GM21515 (cell line): ENCODE results near the gene ATP11A.

ENCODE experiments used
- ATAC-seq: cut with Tn5 transposase; IDR thresholded peaks from one replicate; pipeline ENCODE4 v1.9.1; 2021; ENCODE audit not compliant: unreplicated experiment

ATP11A gene

DNA sequence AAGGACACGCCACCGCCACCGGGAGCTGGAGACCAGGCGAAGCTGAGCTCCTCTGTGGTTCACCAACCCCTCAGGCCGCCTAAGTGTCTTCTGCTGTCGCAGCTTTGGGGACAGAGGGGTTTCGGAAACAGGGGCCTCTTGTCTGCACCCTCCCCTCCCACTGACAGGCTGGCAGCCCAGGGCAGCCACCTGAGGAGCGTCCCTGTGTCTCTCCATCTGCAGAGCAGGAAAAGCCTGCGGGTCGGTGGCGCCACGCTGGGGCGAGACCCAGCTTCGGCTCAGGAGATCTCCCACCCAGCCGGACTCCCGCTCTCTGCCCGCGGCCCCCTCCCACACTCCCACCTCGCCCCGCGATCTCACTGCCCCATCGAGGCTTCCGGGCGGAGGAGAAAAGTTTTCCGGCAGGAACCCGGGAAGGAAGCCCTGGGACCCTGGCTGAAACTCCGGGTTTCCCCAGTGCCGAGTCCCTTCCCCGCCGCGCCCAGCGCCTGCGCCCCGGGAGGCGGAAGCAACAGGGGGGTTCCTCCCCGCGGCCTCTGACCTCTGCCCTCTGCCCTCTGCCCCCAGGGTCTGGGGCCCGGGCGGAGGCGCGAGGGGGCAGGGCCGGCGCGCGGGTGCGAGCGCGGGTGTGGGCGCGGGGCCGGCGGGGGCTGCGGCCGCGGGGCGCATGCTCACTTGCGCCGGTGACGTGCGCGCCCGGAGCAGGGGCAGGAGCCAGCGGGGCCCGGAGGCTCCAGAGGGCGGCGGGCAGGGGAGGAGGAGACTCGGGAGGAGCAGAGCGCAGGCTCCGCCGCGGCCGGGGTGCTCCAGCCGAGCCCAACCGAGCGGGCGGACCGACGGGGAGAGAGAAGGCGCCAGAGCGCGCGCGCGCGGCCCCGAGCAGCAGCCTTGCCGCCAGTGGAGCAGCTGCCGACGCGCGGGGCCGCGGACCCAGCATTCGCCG lies at the start of gene ATP11A:
ATP11A (plus strand) TSS at position 736 of the 943 bp plus-strand sequence. CDS start 379 bp downstream, outside the sequence.
- peak; percentile 78 for ATAC-seq

DNA sequence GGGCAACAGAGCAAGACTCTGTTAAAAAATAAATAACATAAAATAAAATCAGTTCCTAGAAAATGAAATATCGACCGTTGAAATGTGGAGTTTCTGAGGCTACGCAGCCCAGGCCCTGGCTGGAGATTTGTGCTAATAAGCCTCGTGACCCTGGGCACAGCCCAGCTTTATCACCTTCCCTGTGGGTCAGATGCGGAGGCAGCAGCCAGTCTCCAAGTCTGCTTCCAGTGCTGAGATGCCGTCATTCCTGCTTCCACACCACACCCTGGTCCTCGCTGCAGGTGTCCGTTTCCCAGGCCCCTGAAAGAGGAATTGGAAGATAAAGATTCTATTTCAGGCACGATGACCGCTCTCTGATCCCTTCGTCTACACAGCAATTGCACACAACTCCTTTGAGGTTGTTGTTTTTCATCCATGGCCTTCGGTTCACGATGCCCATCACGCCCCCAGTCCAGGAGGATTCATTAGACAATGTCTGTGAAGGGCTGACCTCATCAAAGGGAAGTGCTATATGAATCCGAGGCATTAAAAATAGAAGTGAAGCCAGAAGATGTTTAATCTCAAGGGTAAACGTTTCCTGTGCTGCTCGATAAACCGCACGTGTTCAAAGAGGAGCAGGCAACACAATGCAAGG lies 48.3 kb upstream of the ATP11A start:
- ATAC-seq: no peak

DNA sequence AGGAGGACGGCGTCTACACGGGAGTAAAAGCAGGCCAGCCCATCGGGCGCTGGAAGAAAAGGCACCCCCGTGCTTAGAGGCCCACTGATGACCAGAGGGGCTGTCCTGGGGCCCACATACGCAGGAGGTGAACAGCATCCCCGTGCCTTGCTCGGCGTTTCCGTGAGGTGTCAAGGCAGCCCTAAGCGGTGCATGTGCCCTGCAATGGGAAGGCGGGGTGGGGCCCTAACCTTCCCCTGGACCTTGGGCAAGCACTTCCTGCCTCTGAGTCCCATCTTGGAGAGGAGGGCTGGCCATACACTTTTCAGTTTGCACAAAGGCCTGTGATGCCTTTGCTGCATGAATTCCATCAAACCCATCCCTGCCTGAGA lies 47.8 kb upstream of the ATP11A start:
- no peak for ATAC-seq

DNA sequence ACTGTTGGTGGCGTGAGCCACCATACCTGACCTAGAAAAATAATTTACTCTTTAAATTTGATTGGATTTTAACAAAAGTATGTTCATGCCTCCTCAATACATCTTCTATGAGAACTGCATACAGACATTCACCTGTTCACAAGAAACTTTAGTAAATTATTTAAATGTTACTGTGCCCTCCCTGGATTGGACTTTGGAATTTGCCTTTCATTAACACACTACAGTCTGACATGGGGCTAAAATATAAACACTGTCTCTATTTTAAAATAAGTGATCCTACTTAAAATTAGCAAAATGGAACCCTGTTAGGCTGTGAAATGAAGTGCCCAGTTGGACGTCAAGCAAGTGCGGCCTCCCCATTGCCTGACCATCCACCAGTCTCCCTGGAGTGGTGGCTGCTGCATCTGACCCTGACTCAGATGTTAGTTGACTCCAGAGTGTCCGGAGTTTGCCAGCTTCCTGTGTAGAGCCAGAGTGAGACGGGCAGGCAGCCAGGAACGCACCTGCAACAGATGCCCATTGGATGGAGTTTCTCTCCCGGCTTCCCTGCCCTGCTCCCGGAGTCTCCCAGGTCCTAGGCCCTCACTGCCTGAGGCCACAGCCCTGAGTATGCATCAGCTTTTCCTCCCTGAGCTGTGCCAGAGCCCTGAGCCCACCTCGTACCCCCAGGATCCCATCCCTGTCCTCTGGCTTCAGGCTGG lies 45.9 kb upstream of the ATP11A start:
- no peak for ATAC-seq

DNA sequence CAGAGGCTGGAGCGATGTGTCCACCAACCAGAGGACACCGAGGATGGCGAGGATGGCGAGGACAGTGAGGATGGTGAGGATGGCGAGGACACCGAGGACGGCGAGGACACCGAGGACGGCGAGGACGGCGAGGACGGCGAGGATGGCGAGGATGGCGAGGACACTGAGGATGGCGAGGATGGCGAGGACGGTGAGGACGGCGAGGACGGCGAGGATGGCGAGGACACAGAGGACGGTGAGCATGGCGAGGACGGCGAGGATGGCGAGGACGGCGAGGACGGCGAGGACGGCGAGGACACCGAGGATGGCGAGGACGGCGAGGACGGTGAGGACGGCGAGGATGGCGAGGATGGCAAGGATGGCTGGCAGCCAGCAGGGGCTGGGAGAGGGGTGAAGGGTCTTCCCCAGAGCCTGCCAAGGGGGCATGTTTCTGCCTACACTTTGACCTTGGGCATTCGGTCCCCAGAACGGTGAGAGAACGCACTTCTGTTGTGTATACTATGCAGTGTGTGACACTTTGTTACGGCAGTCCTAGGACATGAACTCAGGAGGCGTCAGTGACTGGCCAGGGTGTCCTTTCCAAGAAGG lies 44.4 kb upstream of the ATP11A start:
- ATAC-seq: no peak

DNA sequence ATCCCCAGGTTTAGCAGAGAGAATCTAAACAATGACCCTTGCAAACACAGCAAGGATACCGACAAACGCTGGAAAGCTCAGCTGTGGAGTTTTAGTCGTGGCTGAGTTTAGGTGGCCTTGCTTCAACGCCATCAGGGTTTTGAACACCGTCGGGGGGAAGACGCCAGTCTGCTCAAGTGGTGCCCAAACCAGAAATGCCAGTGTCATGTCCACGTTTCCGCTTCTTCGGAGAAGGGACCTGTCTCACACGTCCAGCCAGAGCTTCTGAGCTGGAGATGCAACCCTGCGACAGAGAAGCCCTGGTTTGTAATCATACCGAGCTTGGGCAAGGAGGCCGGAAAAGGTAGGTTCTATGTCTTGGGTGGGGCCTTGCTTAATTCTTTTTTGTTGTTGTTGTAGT lies 42.6 kb upstream of the ATP11A start:
- no peak for ATAC-seq

DNA sequence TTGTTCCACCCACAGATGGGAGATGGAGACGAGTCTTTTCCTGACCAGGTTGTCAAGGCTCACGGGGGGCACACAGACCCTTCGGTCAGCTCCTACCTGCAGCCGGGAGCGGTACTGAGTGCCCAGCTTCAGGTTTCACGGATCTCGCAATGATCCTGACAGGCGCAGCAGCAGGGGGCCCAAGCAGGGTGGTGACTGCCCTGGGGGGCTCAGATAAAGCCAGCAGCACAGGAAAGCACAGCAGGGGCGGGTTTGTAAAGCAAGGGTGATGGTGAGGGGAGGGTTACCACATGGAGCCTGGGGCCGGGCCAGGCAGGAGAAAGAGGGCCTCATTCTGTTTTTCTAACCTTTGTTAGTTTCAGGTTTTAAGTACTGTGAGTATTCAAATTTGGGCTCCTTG lies 41.7 kb upstream of the ATP11A start:
- no peak for ATAC-seq

DNA sequence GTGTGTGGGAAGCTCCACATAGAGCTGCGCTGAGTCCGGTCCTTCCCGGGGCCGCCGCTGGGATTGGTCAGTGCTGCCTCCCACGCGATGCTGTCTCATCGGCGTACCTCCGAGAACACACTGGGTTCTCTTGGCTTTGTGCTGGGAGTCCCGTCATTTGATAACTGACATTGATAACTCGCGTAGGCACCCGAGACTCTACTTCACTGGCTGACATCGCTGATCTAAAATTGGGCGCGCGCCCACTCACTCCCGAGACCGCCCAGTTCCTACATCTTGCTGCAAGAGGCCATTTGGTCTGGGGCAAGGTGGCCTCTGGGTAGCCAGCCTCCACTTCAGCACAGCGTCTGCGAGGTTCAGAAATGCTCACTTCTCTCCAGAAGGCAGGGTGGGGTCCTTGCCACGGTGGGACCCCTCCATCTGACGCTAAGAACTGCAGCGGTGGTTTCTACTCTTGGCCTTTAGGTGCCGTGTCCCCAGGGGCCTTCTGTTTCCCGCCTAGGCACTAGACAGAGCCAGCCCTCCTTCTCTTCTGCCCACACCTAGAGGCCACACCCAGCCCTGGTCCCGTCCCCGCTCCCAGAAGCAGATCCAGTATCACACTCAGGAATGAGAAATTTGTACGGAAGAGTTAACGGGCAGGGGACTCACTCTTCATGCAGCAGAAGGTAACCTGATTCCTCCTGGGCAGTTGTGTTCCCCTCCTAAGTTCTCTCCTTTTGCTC lies 40.7 kb upstream of the ATP11A start:
- ATAC-seq: no peak

DNA sequence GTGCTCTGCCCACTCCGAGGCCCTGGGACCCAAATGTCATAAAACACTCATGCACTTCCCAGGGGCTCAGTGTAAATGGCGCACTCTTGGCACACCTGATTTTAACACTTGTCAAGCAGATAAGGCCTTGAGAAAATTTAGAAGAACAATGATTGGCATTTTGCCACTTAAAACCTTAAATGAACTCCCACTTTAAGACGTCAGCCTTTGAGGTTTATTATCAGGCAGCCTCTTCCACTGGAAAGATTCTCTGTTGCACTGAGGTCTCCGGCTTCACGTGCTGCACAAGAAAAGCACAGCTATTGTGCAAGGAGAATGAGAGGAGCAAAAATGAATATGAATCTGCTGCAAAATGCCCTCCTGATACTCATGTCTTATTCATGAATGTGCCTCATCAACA lies 38.5 kb upstream of the ATP11A start:
- ATAC-seq: no peak

DNA sequence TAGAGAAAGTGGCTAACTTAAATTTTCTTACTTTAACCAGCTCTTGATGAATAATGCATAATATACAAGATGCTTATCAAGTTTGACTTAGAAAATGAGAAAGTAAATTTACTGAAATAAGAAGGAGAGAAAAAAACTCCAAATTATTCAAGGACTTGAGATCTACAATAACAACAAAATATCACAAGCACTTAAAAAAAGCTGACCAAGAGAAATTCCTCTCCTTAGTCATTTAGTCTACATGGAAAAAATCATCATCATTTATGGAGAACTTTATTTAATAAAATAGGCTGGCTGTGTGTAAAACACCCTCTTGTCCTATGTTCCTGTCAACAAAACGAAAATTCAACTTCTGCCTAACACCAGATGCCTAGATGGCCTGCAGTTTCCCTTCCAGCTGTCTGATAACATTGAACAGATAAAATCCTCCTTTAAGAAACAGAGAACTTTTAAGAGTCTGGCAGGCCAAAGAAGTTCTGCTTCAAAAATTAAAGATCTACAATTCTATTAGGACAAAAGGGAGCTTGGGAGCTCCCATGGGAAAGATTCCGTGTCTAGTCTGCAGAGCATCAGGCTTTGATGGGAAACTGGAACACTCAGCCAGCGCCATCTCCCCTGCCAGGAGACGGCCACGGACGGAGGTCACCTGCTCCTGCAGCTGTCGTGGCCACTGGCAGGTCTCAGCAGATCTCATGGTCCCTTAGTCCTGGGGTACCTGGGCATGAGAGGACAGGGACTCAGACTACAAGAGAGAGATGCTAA lies 37.9 kb upstream of the ATP11A start:
- no peak for ATAC-seq

DNA sequence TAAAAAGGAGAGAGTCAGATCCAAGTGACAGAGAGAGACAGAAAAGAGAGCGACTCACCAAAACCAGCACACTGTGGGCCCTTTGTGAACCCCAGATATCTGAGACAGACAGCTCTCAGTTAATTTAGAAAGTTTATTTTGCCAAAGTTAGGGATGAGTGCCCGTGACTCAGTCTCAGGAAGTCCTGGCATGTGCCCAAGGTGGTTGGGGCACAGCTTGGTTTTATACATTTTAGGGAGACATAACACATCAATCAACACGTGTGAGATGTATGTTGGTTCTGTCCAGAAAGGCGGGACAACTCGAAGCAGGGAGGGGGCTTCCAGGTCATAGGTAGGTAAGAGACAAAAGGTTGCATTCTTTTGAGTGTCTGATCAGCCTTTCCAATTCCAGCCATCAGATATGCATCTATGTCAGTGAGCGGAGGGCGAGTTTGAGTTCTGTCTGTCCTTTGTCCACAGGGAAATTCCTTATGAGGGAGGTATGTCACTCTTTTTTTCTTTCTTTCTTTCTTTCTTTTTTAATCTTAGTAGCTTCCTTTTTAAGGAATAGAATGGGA lies 37.2 kb upstream of the ATP11A start:
- no peak for ATAC-seq

DNA sequence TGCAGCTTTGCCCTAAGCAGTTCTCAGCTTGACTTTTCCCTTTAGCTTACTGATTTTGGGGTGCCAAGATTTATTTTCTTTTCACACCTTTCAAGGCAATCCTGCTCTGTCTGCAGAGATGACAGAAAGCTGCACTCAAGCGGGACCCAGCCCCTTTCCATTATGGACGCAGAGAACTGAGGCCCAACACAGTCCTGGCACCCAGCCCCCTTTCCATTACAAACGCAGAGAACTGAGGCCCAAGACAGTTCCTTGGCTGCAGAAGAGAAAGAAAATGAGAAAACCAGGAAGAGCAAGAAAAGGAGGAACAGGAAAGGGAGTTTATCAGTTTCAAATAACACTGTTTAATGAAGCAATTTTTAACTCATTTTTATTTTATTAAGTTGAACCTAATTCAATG lies 36.8 kb upstream of the ATP11A start:
- no peak for ATAC-seq

DNA sequence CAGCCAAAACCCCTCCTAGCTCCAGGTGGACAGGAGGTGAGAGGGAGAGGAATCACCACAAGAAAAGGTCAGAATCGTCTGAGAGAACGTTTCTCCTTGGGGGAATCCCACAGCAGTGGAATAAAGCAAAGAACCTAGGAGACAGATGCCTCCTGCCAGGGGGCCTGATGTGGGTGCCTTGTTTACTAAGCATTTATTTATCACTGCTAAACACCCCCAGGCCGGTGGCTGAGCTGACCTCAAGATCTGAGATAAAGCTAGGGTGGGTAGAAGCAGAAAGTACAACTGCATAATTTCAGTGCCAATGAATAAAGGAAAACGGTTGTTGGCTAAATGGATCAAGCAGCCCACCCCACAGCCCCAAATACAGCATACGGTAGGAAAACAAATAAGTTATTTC lies 33.9 kb upstream of the ATP11A start:
- ATAC-seq: no peak

DNA sequence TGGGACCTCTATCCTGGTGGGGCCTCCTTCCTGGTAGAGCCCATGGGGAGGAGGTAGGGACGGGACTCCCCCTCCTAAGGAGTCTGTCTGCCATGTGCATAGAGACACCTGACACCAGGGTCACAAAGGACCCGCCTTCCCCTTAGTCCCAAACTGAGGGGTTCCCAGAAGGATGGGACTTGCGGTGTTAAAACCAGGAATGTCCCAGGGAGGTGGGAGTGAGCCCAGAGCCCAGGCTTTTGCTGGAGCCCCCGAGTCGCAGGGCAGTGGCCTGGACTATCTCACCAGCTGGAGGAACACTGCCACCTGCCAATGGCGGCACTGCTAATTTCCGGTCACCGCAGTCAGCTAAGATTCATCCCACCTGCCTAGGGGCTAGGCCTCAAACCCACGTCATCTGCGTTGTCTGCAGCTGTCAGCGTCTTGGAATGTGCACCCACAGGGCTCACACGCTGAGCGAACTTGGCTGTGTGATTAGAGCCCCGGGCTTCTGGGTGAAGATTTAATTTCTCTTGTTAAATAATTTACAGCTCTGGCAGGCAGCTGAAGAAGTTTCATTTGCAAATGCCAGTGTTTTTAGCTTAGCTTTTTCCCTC lies 31.9 kb upstream of the ATP11A start:
- ATAC-seq: no peak

DNA sequence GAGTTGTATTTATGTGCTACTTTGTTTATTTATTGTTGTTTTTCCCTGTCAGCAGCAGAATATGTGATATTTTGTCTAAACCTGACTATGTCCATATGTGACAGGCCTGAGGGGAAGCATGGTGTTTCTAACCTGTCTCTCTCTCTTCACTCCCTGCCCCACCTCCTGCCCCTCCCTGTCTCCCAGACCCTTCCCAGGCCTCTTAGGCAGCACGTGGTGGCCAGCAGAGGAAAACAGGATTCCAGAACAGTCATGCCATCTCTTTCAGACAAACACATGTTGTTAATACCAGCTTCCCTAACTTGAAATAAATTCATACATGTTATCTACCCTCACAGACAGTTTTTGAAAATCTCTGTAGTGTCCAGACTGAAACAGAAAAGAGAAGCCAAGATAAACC lies 31.0 kb upstream of the ATP11A start:
- ATAC-seq: no peak

DNA sequence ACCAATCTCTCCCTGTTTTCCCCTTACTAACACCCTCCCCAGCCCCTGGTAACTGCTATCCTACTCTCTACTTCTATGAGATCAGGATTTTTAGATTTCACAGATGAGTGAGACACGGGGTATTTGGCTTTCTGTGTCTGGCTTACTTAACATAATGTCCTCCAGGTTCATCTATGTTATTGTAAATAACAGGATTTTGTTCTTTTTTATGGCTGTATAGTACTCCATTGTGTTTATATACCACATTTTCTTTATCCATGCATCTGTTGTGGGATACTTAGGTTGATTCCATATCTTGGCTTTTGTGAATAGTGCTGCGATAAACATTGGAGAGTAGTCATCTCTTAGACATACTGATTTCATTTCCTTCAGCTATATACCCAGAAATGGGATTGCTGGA lies 28.5 kb upstream of the ATP11A start:
- no peak for ATAC-seq

DNA sequence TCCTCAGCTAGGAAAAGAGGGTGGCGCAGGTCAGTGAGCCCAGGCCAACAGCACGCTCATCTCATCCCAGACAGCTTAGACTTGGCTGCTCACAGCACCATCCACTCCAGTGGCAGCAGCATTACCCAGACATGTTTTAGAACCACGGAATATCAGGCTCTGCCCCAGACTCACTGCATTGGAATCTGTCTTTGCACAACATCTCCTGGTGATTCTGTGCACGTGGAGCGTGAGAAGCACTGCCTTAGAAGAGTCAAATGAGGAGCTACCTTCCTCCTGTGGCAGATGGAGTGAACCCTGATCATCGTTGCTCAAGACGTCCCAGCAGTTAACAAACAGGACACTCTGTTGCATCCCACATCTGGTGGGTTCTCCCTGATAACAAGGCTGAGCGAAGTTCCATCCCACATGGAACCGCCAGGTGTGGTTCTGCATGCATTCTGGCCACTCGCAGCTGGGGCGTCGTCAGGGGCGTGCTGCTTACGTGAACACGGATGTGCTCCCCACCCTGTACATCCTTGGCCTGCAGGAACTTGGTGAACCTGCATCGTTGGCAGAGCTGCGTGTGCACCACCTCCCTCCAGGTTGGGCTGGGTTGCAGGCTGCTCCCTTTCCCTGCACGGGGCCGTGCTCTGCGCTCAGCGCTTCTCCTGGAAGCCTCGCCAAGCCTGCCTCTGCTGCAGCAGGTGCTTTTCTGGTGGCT lies 25.2 kb upstream of the ATP11A start:
- ATAC-seq: no peak

DNA sequence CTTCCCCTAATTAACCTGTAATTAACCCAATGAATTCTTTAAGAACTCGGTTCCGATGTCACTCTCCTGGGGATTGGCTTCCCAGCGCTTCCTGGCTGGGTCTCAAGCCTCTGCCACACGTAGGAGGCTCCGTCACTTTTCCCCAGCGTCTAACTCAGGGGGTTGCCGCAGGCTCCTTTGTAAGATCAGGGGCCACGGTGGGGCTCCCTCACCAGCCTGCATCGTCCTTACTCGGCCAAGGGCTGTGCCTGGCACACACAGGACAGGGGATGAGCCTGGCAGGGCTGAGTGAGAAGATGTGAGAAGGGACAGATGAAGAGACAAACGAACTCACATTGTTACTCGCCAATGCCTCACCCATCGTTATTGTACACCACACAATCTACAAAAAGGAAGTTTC lies 20.9 kb upstream of the ATP11A start:
- ATAC-seq: no peak
